Esophagus squamous epithelium (tissue), 5 donors: ENCODE data around the gene CLSTN3. TPM values are rescaled to one million over a fixed set of nuclear protein-coding genes. Genes with fewer than 3 reads are reported as not detected.

ENCODE experiments used
- DNase-seq: peaks from one replicate; lab custom pipeline; 2025; lab: John Stamatoyannopoulos, UW
- H3K27ac ChIP-seq, 4 donors: fragments of 200-600 bp; sonication (generic); one replicate each; pipeline ENCODE4 v1.5.1; 2016 to 2019; ENCODE audit warnings: mild to moderate bottlenecking in 1 of 4
- H3K27me3 ChIP-seq, 4 donors: fragments of 200-600 bp; sonication (generic); 1 replicate in 3 of 4; 2 replicates in 1 of 4; pipeline versions ENCODE4 v1.5.1 to v1.6.0; 2017 to 2021; ENCODE audit warnings: antibody characterized with exemption in 1 of 4
- H3K36me3 ChIP-seq, 3 donors: fragments of 200-600 bp; sonication (generic); one replicate each; pipeline ENCODE4 v1.5.1; 2016 to 2019
- H3K4me1 ChIP-seq, 3 donors: fragments of 200-600 bp; sonication (generic); one replicate each; pipeline ENCODE4 v1.5.1; 2017 to 2019
- H3K4me3 ChIP-seq, 4 donors: fragments of 200-600 bp; sonication (generic); 1 replicate in 3 of 4; 2 replicates in 1 of 4; pipeline ENCODE4 v1.5.1; 2016 to 2019; ENCODE audit warnings: mild to moderate bottlenecking in 2 of 4, moderate library complexity in 1 of 4
- H3K9me3 ChIP-seq, 3 donors: fragments of 200-600 bp; sonication (generic); one replicate each; pipeline ENCODE4 v1.5.1; 2016 to 2019
- CTCF ChIP-seq, 6 experiments: fragments of 450-650 bp in 4 of 6; fragments of 200-600 bp in 2 of 6; sonication (generic) in 2 of 6; IDR thresholded peaks; one replicate each; pipeline ENCODE4 v1.5.1; 2016 to 2019; ENCODE audit warnings: antibody characterized with exemption in 6 of 6, mild to moderate bottlenecking in 4 of 6, moderate library complexity in 4 of 6
- POLR2A ChIP-seq, 4 donors: fragments of 450-650 bp; IDR thresholded peaks; one replicate each; pipeline ENCODE4 v1.6.1; 2017; ENCODE audit warnings: antibody characterized with exemption in 4 of 4, mild to moderate bottlenecking in 4 of 4, moderate library complexity in 3 of 4
- WGBS, 2 donors: methylation state at CpG; one replicate each; pipeline ENCODE4 v1.1.5; 2018; 5-methylcytosine and 5-hydroxymethylcytosine counted together
- intact Hi-C: fragments of 100-400 bp; cut with DNase I; formaldehyde crosslinking; loops from one replicate; pipeline ENCODE4 v1.15.0; 2022
- total RNA-seq, 4 donors: library from RNA; depleted of rRNA; stranded (reverse); fragments of >200 nt; gene quantifications; one replicate each; pipeline ENCODE4 v1.1.0, GENCODE V29; 2016
- donor health status: DM: yes; HTN: yes; CAD: no.

Gene CLSTN3
- total RNA-seq, 4 donors from 2014 or later: 4.8 to 12.4 (median 9.5) TPM

DNA sequence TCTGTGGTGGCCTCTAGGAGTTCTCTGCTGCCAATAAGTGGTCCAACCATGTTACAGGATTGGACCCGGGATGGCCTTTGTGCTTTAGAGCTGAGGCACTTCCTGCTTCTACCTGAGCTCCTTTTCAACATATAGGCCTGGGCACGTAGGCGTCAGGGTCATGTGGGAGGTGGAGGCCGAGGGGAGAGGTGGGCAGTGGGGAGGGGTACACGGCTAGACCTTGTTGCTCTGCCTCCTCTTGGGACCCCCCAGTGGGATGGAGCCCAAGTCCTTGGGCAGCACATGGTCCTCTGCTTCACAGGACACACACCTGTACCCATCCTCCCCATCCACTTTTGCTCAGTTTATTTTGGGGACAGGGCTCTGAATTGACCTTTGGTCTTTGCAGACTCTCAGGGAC is 8.8 kb upstream of the CLSTN3 start:
- H3K36me3 ChIP-seq: peaks cover 0 to 22% (median 0%) of the 10 kb centered on the region in 3 donors
- no peaks in the 10 kb centered on the region for H3K27me3 ChIP-seq
- no peak for DNase-seq
- H3K4me3 ChIP-seq: no peak overlapping the region
- WGBS, 2 donors: 79% methylated on average over 3 of the region's 5 CpGs; no CpG with 5 or more reads in 1 of the 2 donors
- H3K9me3 ChIP-seq: no peaks in the 10 kb centered on the region
- intact Hi-C loops: no loop called here
- TF ChIP-seq POLR2A (IDR thresholded peaks at IDR 0.05) (no peak), CTCF (IDR thresholded peaks at IDR 0.05) (no peak)
- no peak overlapping the region for H3K27ac ChIP-seq
- peaks cover 0 to 13% (median 9%) of the 10 kb centered on the region in 3 donors for H3K4me1 ChIP-seq

DNA sequence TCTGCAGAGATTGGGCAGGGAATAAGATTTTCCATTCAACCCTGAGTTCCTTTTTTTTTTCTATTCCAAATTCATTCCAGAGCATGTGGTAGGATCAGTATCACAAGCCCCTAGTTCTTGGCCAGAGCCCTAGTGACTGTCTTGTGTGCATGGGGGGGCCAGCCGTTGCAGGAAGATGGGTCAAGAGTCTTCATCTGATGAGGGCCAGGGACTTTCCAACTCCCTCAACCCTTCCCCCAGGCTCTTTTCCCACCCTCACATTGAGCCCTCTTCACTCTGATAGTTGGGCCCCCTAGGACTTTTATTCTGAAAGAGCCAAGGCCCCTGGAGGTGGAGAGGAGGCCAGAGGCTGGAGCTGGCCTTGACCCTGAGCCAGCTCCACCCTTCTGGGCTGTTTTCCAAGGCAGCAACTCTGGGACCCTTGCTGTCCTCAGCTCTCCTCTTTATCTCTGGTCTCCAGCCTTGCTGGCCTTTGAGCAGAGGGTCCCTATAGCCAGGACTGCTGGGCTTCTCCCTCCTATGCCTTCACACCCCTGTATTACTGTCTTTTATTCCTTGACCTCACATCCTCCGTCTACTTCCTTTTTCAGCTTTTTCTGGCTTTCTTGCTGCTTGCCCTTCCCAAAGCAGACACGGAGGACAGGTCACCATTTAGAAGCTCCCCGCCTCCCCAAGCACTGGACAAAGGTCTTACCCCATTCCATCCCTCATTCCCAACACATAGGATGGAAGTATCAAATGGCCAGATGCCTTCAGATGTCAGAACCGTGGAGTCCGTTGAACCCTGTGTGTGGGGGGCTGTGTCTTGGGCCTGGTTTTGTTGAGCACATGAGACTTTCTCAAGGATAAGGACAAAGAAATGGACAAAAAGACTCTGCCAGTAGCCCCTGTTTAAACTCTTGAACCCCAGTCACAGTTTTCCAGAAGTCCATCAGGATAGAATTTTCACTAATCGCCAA is 7.1 kb upstream of the CLSTN3 start:
- peak overlapping the region in 2 of 4 donors; percentile 13 to 65 for H3K27ac ChIP-seq
- no peak for DNase-seq
- intact Hi-C loops: no loop called here

DNA sequence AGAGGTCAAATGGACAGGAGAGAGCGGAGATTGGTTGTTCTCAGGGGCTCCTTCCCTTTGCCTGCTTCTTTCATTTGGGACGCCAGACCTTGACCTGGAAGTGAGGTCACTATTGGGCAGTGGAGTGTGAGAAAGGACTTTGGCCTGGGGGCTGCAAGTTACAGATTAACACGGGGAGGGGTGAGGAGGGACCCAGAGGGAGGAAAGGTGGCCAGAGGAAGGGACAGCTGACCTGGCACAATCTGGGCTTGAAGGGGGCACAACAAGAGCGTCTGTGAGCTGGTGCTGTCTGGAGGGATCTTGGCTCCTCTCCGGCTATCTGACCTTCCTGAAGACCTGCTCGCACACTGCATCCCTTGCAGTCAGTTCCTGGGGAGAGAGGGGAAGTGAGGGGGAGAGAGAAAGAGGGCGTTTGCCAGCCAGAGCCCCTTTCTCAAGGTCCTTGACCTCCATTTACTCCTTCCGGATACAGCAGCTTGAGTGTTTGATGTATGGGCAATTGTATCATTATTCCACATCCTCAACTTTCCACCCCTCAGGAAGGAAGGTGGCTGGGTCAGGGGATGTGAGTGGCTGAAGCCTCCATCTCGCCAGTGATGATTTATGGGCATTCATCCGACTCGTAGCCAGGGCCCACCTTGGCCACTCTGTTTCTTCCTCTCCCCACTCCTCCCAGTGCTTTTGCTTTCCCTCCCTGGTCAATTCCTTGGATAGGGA is 6.2 kb upstream of the CLSTN3 start:
- H3K36me3 ChIP-seq: no peaks in the 10 kb centered on the region
- H3K4me1 ChIP-seq: peaks cover 0 to 25% (median 14%) of the 10 kb centered on the region in 3 donors
- H3K9me3 ChIP-seq: no peaks in the 10 kb centered on the region
- 66 to 73% methylated on average over 10 to 11 of the region's 11 CpGs for WGBS, 2 donors
- H3K4me3 ChIP-seq: no peak overlapping the region
- H3K27me3 ChIP-seq: no peaks in the 10 kb centered on the region
- peak overlapping the region in 2 of 4 donors; percentile 13 to 65 for H3K27ac ChIP-seq
- DNase-seq: no peak
- no peak for TF ChIP-seq POLR2A (IDR thresholded peaks at IDR 0.05)
- no peak for TF ChIP-seq CTCF (IDR thresholded peaks at IDR 0.05)
- intact Hi-C loops: no loop called here

More for the DNA sequence above, 7.1 kb upstream of the CLSTN3 start:
- H3K9me3 ChIP-seq: no peaks in the 10 kb centered on the region
- no peaks in the 10 kb centered on the region for H3K27me3 ChIP-seq
- no peak for TF ChIP-seq CTCF (IDR thresholded peaks at IDR 0.05)
- no peak for TF ChIP-seq POLR2A (IDR thresholded peaks at IDR 0.05)
- 63 to 70% methylated on average over 3 to 7 of the region's 7 CpGs for WGBS, 2 donors
- H3K4me3 ChIP-seq: no peak overlapping the region
- H3K4me1 ChIP-seq: peaks cover 0 to 16% (median 9%) of the 10 kb centered on the region in 3 donors
- peaks cover 0 to 5% (median 0%) of the 10 kb centered on the region in 3 donors for H3K36me3 ChIP-seq

GRCh38 chr12:7125632-7126227 is 4.4 kb upstream of the CLSTN3 start:
- Histone ChIP-seq H3K36me3 (no peaks in the 10 kb centered on the region), H3K4me1 (peaks cover 9 to 43% (median 26%) of the 10 kb centered on the region in 3 donors), H3K4me3 (no peak overlapping the region), H3K27me3 (peaks cover 0 to 9% (median 0%) of the 10 kb centered on the region in 4 donors), H3K27ac (no peak overlapping the region), H3K9me3 (no peaks in the 10 kb centered on the region)
- DNase-seq: no peak
- intact Hi-C loops: no loop called here
- 63 to 73% methylated on average over 4 of the region's 4 CpGs for whole genome bisulfite sequencing, 2 donors
- TF ChIP-seq CTCF (IDR thresholded peaks at IDR 0.05) (no peak), POLR2A (IDR thresholded peaks at IDR 0.05) (no peak)
